GM23338 (cell line): ENCODE measurements around the gene NGF. TPM values are rescaled to one million over a fixed set of nuclear protein-coding genes. Genes with fewer than 3 reads are reported as not detected.

Experiments
- ATAC-seq: fragments of 200-7000 bp; cut with Tn5 transposase; 3 replicates; pipeline ENCODE4 v1.9.1; 2020
- DNase-seq: peaks from one replicate; pipeline ENCODE4 v3.0.0-alpha.2; 2015; ENCODE audit warnings: low spot score
- H2AFZ ChIP-seq: fragments of 200-600 bp; sonication (generic); 2 replicates; pipeline ENCODE4 v1.8.0; 2016; ENCODE audit warnings: antibody characterized with exemption, mild to moderate bottlenecking, moderate library complexity
- H3F3A ChIP-seq: fragments of 200-600 bp; sonication (generic); replicated peaks from 2 replicates; pipeline ENCODE4 v1.8.0; 2017; ENCODE audit warnings: antibody characterized with exemption, mixed run types, low read depth
- H3K27ac ChIP-seq: fragments of 200-600 bp; sonication (generic); 2 replicates; pipeline ENCODE4 v1.6.1; 2016; ENCODE audit warnings: low read depth
- H3K27me3 ChIP-seq: fragments of 200-600 bp; sonication (generic); 2 replicates; pipeline ENCODE4 v1.8.0; 2016; ENCODE audit warnings: mild to moderate bottlenecking, mixed run types, moderate library complexity; ENCODE audit not compliant: insufficient read depth
- H3K36me3 ChIP-seq: fragments of 200-600 bp; sonication (generic); 2 replicates; pipeline ENCODE4 v1.8.0; 2016; ENCODE audit warnings: mild to moderate bottlenecking; ENCODE audit not compliant: insufficient read depth
- H3K4me1 ChIP-seq: fragments of 200-600 bp; sonication (generic); 2 replicates; pipeline ENCODE4 v1.8.0; 2016; ENCODE audit warnings: mild to moderate bottlenecking, moderate library complexity; ENCODE audit not compliant: insufficient read depth
- H3K4me2 ChIP-seq: fragments of 200-600 bp; sonication (generic); 2 replicates; pipeline ENCODE4 v1.7.1; 2017; ENCODE audit warnings: mixed run types
- H3K4me3 ChIP-seq: fragments of 200-600 bp; sonication (generic); 2 replicates; pipeline ENCODE4 v1.6.1; 2016; ENCODE audit warnings: mixed run types
- H3K79me2 ChIP-seq: fragments of 200-600 bp; sonication (generic); replicated peaks from 2 replicates; pipeline ENCODE4 v1.8.0; 2017; ENCODE audit warnings: mild to moderate bottlenecking; ENCODE audit not compliant: insufficient read depth
- H3K9me2 ChIP-seq: fragments of 200-600 bp; sonication (generic); 2 replicates; pipeline ENCODE4 v1.8.0; 2017; ENCODE audit not compliant: insufficient read depth
- H4K20me1 ChIP-seq: fragments of 200-600 bp; sonication (generic); replicated peaks from 2 replicates; pipeline ENCODE4 v1.8.0; 2017; ENCODE audit warnings: mild to moderate bottlenecking; ENCODE audit not compliant: insufficient read depth
- H3K27ac Mint-ChIP-seq: 2 replicates; pipeline ENCODE4 v1.8.0; 2020; ENCODE audit warnings: inconsistent platforms, mild to moderate bottlenecking, moderate library complexity, mixed read lengths
- H3K27me3 Mint-ChIP-seq: 3 replicates; pipeline ENCODE4 v1.8.0; 2022; ENCODE audit warnings: low read depth, mild to moderate bottlenecking, moderate library complexity, mixed read lengths, inconsistent platforms; ENCODE audit not compliant: insufficient read depth, poor library complexity
- H3K36me3 Mint-ChIP-seq: 3 replicates; pipeline ENCODE4 v1.8.0; 2021; ENCODE audit warnings: low read depth, mild to moderate bottlenecking, inconsistent platforms, moderate library complexity, mixed read lengths
- H3K4me1 Mint-ChIP-seq: 3 replicates; pipeline ENCODE4 v1.8.0; 2020; ENCODE audit warnings: mild to moderate bottlenecking, inconsistent platforms, mixed read lengths
- H3K4me3 Mint-ChIP-seq: 3 replicates; pipeline ENCODE4 v1.8.0; 2021; ENCODE audit warnings: moderate library complexity, mild to moderate bottlenecking, inconsistent platforms, mixed read lengths
- H3K9me3 Mint-ChIP-seq: 3 replicates; pipeline ENCODE4 v1.8.0; 2020; ENCODE audit warnings: moderate library complexity, mild to moderate bottlenecking, inconsistent platforms, mixed read lengths
- CREB1 ChIP-seq: fragments of 250-450 bp; sonication (Bioruptor Pico); IDR thresholded peaks from 2 replicates; pipeline ENCODE4 v1.5.0; 2020; ENCODE audit warnings: low read depth, mild to moderate bottlenecking, moderate library complexity
- EZH2 ChIP-seq: fragments of 200-600 bp; sonication (generic); IDR thresholded peaks from one replicate; pipeline ENCODE4 v1.8.0; 2017; ENCODE audit warnings: antibody characterized with exemption, mild to moderate bottlenecking, low read depth; ENCODE audit not compliant: unreplicated experiment
- EZH2phosphoT487 ChIP-seq: fragments of 200-600 bp; sonication (generic); IDR thresholded peaks from one replicate; pipeline ENCODE4 v1.8.1; 2018; ENCODE audit warnings: antibody characterized with exemption; ENCODE audit not compliant: unreplicated experiment
- JUNB ChIP-seq: IDR thresholded peaks from one replicate; pipeline ENCODE4 v1.6.1; 2016; ENCODE audit warnings: antibody characterized with exemption; ENCODE audit not compliant: unreplicated experiment
- NANOG ChIP-seq: IDR thresholded peaks from 2 replicates; pipeline ENCODE4 v1.6.1; 2016; ENCODE audit warnings: antibody characterized with exemption, borderline replicate concordance
- POLR2AphosphoS5 ChIP-seq: IDR thresholded peaks from 2 replicates; pipeline ENCODE4 v1.6.1; 2016; ENCODE audit warnings: antibody characterized with exemption, low read depth
- STAT1 ChIP-seq: IDR thresholded peaks from one replicate; pipeline ENCODE4 v1.6.1; 2016; ENCODE audit warnings: antibody characterized with exemption; ENCODE audit not compliant: unreplicated experiment
- ZNF114 ChIP-seq: fragments of 250-450 bp; sonication (Bioruptor Pico); IDR thresholded peaks from 2 replicates; pipeline ENCODE4 v1.5.0; 2020; ENCODE audit warnings: mild to moderate bottlenecking, moderate library complexity
- ZNF331 ChIP-seq: fragments of 250-450 bp; sonication (Bioruptor Pico); IDR thresholded peaks from 2 replicates; pipeline ENCODE4 v1.5.0; 2020; ENCODE audit warnings: low read depth, mild to moderate bottlenecking, moderate library complexity
- polyA plus RNA-seq: library from polyadenylated mRNA; unstranded; fragments of >200 nt; fragmentation: Nextera tagmentation; extraction: Ambion mirVana; gene quantifications from 2 replicates; pipeline ENCODE4 v1.2.1, GENCODE V29; 2016
- total RNA-seq: library from RNA; depleted of rRNA; stranded (reverse); fragments of >200 nt; shearing (Covaris generic); gene quantifications from 2 replicates; pipeline ENCODE4 v1.2.3, GENCODE V29; 2014
- TF ChIP-seq, protein P1 (sequence below), 2 experiments: fragments of 200-600 bp in 1 of 2; sonication (generic) in 1 of 2; conservative IDR thresholded peaks; 2 replicates each; pipeline versions ENCODE4 v1.5.1 to v1.6.1; 2016 to 2017; ENCODE audit warnings: antibody characterized with exemption in 2 of 2, low read depth in 2 of 2, mild to moderate bottlenecking in 2 of 2, moderate library complexity in 1 of 2
- TF ChIP-seq, protein P2 (sequence below): IDR thresholded peaks from 2 replicates; pipeline ENCODE4 v1.6.1; 2016; ENCODE audit warnings: antibody characterized with exemption
- TF ChIP-seq, protein P3 (sequence below): fragments of 250-450 bp; sonication (Bioruptor Pico); IDR thresholded peaks from 2 replicates; pipeline ENCODE4 v1.5.0; 2020; ENCODE audit warnings: mild to moderate bottlenecking, moderate library complexity
- TF ChIP-seq, protein P4 (sequence below): IDR thresholded peaks from one replicate; pipeline ENCODE4 v1.6.1; 2018; ENCODE audit warnings: antibody characterized with exemption; ENCODE audit not compliant: unreplicated experiment

The NGF gene
- total and polyA plus RNA-seq, 2 experiments from 2014 or later: 0.28 to 0.92 TPM

DNA sequence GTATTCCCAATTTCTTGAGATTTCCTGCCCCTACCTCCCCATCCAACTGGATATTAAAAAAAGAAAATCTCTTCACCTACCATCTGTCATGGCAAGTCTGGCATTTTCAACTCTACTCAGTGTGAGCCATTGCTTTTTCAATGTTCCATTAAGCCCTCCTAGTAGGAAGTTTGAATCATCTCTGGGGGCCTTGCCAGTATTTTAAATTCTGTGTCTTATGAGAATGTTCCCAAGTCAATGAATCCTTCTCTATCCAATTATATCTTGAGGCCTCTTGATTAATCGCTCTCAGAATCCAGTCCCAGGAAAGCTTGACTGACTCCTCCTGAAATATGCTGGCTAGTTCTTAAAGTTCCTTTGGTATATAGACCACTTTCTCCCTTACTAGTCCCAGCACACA lies 91.5 kb downstream of the NGF start:
- H3K36me3 ChIP-seq: no peaks in the 10 kb centered on the region
- no peak overlapping the region for H3K4me3 Mint-ChIP-seq

More for the DNA sequence above, 91.5 kb downstream of the NGF start:
- no peak overlapping the region for H3K4me2 ChIP-seq
- H3K27me3 Mint-ChIP-seq: no peaks in the 10 kb centered on the region
- TF ChIP-seq JUNB: no peak
- TF ChIP-seq ZNF331 (CRISPR knock-in tag): no peak
- TF ChIP-seq STAT1: no peak
- TF ChIP-seq, protein P1, sequence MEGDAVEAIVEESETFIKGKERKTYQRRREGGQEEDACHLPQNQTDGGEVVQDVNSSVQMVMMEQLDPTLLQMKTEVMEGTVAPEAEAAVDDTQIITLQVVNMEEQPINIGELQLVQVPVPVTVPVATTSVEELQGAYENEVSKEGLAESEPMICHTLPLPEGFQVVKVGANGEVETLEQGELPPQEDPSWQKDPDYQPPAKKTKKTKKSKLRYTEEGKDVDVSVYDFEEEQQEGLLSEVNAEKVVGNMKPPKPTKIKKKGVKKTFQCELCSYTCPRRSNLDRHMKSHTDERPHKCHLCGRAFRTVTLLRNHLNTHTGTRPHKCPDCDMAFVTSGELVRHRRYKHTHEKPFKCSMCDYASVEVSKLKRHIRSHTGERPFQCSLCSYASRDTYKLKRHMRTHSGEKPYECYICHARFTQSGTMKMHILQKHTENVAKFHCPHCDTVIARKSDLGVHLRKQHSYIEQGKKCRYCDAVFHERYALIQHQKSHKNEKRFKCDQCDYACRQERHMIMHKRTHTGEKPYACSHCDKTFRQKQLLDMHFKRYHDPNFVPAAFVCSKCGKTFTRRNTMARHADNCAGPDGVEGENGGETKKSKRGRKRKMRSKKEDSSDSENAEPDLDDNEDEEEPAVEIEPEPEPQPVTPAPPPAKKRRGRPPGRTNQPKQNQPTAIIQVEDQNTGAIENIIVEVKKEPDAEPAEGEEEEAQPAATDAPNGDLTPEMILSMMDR (conservative IDR thresholded peaks at IDR 0.05; ENCODE audit: low read depth in 2 of 2): no peak
- TF ChIP-seq, protein P2, sequence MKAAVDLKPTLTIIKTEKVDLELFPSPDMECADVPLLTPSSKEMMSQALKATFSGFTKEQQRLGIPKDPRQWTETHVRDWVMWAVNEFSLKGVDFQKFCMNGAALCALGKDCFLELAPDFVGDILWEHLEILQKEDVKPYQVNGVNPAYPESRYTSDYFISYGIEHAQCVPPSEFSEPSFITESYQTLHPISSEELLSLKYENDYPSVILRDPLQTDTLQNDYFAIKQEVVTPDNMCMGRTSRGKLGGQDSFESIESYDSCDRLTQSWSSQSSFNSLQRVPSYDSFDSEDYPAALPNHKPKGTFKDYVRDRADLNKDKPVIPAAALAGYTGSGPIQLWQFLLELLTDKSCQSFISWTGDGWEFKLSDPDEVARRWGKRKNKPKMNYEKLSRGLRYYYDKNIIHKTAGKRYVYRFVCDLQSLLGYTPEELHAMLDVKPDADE: no peak
- TF ChIP-seq, protein P3, sequence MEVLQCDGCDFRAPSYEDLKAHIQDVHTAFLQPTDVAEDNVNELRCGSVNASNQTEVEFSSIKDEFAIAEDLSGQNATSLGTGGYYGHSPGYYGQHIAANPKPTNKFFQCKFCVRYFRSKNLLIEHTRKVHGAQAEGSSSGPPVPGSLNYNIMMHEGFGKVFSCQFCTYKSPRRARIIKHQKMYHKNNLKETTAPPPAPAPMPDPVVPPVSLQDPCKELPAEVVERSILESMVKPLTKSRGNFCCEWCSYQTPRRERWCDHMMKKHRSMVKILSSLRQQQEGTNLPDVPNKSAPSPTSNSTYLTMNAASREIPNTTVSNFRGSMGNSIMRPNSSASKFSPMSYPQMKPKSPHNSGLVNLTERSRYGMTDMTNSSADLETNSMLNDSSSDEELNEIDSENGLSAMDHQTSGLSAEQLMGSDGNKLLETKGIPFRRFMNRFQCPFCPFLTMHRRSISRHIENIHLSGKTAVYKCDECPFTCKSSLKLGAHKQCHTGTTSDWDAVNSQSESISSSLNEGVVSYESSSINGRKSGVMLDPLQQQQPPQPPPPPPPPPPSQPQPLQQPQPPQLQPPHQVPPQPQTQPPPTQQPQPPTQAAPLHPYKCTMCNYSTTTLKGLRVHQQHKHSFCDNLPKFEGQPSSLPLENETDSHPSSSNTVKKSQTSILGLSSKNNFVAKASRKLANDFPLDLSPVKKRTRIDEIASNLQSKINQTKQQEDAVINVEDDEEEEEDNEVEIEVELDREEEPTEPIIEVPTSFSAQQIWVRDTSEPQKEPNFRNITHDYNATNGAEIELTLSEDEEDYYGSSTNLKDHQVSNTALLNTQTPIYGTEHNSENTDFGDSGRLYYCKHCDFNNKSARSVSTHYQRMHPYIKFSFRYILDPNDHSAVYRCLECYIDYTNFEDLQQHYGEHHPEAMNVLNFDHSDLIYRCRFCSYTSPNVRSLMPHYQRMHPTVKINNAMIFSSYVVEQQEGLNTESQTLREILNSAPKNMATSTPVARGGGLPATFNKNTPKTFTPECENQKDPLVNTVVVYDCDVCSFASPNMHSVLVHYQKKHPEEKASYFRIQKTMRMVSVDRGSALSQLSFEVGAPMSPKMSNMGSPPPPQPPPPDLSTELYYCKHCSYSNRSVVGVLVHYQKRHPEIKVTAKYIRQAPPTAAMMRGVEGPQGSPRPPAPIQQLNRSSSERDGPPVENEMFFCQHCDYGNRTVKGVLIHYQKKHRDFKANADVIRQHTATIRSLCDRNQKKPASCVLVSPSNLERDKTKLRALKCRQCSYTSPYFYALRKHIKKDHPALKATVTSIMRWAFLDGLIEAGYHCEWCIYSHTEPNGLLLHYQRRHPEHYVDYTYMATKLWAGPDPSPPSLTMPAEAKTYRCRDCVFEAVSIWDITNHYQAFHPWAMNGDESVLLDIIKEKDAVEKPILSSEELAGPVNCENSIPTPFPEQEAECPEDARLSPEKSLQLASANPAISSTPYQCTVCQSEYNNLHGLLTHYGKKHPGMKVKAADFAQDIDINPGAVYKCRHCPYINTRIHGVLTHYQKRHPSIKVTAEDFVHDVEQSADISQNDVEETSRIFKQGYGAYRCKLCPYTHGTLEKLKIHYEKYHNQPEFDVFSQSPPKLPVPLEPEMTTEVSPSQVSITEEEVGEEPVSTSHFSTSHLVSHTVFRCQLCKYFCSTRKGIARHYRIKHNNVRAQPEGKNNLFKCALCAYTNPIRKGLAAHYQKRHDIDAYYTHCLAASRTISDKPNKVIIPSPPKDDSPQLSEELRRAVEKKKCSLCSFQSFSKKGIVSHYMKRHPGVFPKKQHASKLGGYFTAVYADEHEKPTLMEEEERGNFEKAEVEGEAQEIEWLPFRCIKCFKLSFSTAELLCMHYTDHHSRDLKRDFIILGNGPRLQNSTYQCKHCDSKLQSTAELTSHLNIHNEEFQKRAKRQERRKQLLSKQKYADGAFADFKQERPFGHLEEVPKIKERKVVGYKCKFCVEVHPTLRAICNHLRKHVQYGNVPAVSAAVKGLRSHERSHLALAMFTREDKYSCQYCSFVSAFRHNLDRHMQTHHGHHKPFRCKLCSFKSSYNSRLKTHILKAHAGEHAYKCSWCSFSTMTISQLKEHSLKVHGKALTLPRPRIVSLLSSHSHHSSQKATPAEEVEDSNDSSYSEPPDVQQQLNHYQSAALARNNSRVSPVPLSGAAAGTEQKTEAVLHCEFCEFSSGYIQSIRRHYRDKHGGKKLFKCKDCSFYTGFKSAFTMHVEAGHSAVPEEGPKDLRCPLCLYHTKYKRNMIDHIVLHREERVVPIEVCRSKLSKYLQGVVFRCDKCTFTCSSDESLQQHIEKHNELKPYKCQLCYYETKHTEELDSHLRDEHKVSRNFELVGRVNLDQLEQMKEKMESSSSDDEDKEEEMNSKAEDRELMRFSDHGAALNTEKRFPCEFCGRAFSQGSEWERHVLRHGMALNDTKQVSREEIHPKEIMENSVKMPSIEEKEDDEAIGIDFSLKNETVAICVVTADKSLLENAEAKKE (CRISPR knock-in tag): no peak
- no peak for TF ChIP-seq EZH2
- no peak for TF ChIP-seq POLR2AphosphoS5
- no peak for TF ChIP-seq EZH2phosphoT487
- TF ChIP-seq ZNF114 (CRISPR knock-in tag): no peak
- TF ChIP-seq NANOG: no peak
- TF ChIP-seq CREB1 (CRISPR knock-in tag): no peak
- TF ChIP-seq, protein P4, sequence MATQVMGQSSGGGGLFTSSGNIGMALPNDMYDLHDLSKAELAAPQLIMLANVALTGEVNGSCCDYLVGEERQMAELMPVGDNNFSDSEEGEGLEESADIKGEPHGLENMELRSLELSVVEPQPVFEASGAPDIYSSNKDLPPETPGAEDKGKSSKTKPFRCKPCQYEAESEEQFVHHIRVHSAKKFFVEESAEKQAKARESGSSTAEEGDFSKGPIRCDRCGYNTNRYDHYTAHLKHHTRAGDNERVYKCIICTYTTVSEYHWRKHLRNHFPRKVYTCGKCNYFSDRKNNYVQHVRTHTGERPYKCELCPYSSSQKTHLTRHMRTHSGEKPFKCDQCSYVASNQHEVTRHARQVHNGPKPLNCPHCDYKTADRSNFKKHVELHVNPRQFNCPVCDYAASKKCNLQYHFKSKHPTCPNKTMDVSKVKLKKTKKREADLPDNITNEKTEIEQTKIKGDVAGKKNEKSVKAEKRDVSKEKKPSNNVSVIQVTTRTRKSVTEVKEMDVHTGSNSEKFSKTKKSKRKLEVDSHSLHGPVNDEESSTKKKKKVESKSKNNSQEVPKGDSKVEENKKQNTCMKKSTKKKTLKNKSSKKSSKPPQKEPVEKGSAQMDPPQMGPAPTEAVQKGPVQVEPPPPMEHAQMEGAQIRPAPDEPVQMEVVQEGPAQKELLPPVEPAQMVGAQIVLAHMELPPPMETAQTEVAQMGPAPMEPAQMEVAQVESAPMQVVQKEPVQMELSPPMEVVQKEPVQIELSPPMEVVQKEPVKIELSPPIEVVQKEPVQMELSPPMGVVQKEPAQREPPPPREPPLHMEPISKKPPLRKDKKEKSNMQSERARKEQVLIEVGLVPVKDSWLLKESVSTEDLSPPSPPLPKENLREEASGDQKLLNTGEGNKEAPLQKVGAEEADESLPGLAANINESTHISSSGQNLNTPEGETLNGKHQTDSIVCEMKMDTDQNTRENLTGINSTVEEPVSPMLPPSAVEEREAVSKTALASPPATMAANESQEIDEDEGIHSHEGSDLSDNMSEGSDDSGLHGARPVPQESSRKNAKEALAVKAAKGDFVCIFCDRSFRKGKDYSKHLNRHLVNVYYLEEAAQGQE: no peak
- H3K4me1 Mint-ChIP-seq: no peaks in the 10 kb centered on the region
- H2AFZ ChIP-seq: no peak overlapping the region
- DNase-seq: no peak
- H3K27me3 ChIP-seq: no peaks in the 10 kb centered on the region
- H3K27ac ChIP-seq: no peak overlapping the region
- peaks cover 5% of the 10 kb centered on the region; the same call in 2 of the 3 replicates for H3K9me3 Mint-ChIP-seq
- H3K9me2 ChIP-seq: peaks cover 7% of the 10 kb centered on the region; the same call in 1 of the 2 replicates
- no peaks in the 10 kb centered on the region for H3K79me2 ChIP-seq
- H3K36me3 Mint-ChIP-seq: no peaks in the 10 kb centered on the region
- no peaks in the 10 kb centered on the region for H4K20me1 ChIP-seq
- H3F3A ChIP-seq: no peaks in the 10 kb centered on the region
- ATAC-seq: no peak
- H3K4me1 ChIP-seq: no peaks in the 10 kb centered on the region
- H3K4me3 ChIP-seq: no peak overlapping the region
- H3K27ac Mint-ChIP-seq: no peak overlapping the region
